Gastroesophageal sphincter (tissue), 3 donors: ENCODE data around the gene ZNF253.

Source experiments
- EP300 ChIP-seq: sonication (generic); formaldehyde crosslinking; IDR thresholded peaks from one replicate; pipeline ENCODE4 v1.6.1; 2017; ENCODE audit warnings: antibody characterized with exemption, mild to moderate bottlenecking
- POLR2A ChIP-seq, 2 donors: fragments of 450-650 bp; IDR thresholded peaks; one replicate each; pipeline ENCODE4 v1.6.1; 2017; ENCODE audit warnings: antibody characterized with exemption in 2 of 2, mild to moderate bottlenecking in 2 of 2, moderate library complexity in 1 of 2
- POLR2AphosphoS5 ChIP-seq: sonication (generic); formaldehyde crosslinking; IDR thresholded peaks from one replicate; pipeline ENCODE4 v1.6.1; 2017; ENCODE audit warnings: antibody characterized with exemption
- TF ChIP-seq, protein P1 (sequence below), 4 experiments: fragments of 200-600 bp in 2 of 4; fragments of 450-650 bp in 2 of 4; sonication (generic) in 1 of 4; IDR thresholded peaks; one replicate each; pipeline ENCODE4 v1.5.1; 2017 to 2019; ENCODE audit warnings: antibody characterized with exemption in 4 of 4, mild to moderate bottlenecking in 2 of 4, moderate library complexity in 2 of 4

DNA sequence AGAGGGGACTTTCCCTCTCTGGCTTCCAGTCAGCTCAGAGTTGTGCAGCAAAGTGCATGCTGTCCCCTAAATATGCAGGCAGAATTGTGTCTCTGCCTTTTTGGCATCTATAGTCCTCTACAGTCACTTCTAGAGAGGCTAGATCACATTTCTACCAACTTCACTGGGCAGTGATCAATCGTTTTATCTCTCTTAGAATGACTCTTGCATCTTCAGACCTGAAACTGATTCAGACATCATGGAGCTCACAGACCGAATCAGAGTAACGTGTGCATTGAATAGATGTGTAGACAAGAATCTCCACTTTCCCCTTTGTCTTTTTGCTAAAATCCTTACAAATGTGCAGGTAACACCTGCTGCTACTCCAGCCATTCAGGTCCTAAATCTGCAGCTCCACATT is 6.2 kb downstream of the ZNF253 start:
- TF ChIP-seq, protein P1, sequence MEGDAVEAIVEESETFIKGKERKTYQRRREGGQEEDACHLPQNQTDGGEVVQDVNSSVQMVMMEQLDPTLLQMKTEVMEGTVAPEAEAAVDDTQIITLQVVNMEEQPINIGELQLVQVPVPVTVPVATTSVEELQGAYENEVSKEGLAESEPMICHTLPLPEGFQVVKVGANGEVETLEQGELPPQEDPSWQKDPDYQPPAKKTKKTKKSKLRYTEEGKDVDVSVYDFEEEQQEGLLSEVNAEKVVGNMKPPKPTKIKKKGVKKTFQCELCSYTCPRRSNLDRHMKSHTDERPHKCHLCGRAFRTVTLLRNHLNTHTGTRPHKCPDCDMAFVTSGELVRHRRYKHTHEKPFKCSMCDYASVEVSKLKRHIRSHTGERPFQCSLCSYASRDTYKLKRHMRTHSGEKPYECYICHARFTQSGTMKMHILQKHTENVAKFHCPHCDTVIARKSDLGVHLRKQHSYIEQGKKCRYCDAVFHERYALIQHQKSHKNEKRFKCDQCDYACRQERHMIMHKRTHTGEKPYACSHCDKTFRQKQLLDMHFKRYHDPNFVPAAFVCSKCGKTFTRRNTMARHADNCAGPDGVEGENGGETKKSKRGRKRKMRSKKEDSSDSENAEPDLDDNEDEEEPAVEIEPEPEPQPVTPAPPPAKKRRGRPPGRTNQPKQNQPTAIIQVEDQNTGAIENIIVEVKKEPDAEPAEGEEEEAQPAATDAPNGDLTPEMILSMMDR (IDR thresholded peaks at IDR 0.05) = no peak
- TF ChIP-seq POLR2A (IDR thresholded peaks at IDR 0.05) = no peak
- no peak for TF ChIP-seq POLR2AphosphoS5
- no peak for TF ChIP-seq EP300
